HEK293 (cell line): Measurements from ENCODE around the gene PDLIM5.

Experiments used
- ZFHX2 ChIP-seq: fragments of 450-650 bp; formaldehyde crosslinking; conservative IDR thresholded peaks from 2 replicates; pipeline ENCODE4 v1.5.1; 2016; ENCODE audit warnings: missing biosample characterization, missing genetic modification characterization
- ZNF610 ChIP-seq: fragments of 450-650 bp; formaldehyde crosslinking; IDR thresholded peaks from 2 replicates; pipeline ENCODE4 v1.5.1; 2016; ENCODE audit warnings: missing biosample characterization, missing genetic modification characterization, borderline replicate concordance

GRCh38 chr4:94571298-94571697 lies 119.6 kb downstream of the PDLIM5 start:
- no peak for TF ChIP-seq ZNF610 (tag by site-specific recombination)
- TF ChIP-seq ZFHX2 (tag by site-specific recombination) = no peak
